H1 (cell line): Measurements from ENCODE around the gene PGGHG. TPM values are rescaled to one million over a fixed set of nuclear protein-coding genes. Genes with fewer than 3 reads are reported as not detected.
"Not testable (repeated sequence)": the region's sequence is repeated elsewhere in the genome, so short reads cannot be mapped to it uniquely, and the experiment has no call there.

Experiments used
- CTCF ChIA-PET: fragments of 300-600 bp; sonication (Branson Sonifier 250); formaldehyde crosslinking; loops from one replicate; lab custom pipeline; 2021; ENCODE audit not compliant: partially characterized antibody; lab: Charles Lee
- POLR2A ChIA-PET: fragments of 300-600 bp; sonication (Branson Sonifier 250); formaldehyde crosslinking; loops from one replicate; lab custom pipeline; 2021; ENCODE audit warnings: inconsistent platforms; ENCODE audit not compliant: partially characterized antibody; lab: Charles Lee
- DNase-seq, 2 experiments: peaks; one replicate each; pipeline versions ENCODE4 v3.0.0 to v3.0.0-alpha.2; 2010 to 2022; ENCODE audit warnings: low spot score in 2 of 2, low read depth in 1 of 2, mixed read lengths in 1 of 2
- FAIRE-seq: peaks from 2 replicates; lab custom pipeline; 2011; peaks lifted over from hg19 to GRCh38; lab: Jason Lieb, UNC
- H2AFZ ChIP-seq: 2 replicates; pipeline ENCODE4 v1.8.1; 2012; ENCODE audit warnings: low read length, inconsistent platforms
- H2AK5ac ChIP-seq: 2 replicates; pipeline ENCODE4 v1.6.1; 2013; ENCODE audit warnings: low read depth, low read length
- H2BK120ac ChIP-seq: replicated peaks from 2 replicates; pipeline ENCODE3; 2013; ENCODE audit warnings: low read depth, low read length, inconsistent platforms
- H2BK12ac ChIP-seq: 2 replicates; pipeline ENCODE4 v1.6.1; 2013; ENCODE audit warnings: low read depth, low read length
- H2BK15ac ChIP-seq: 2 replicates; pipeline ENCODE4 v1.6.1; 2013; ENCODE audit warnings: low read length
- H2BK20ac ChIP-seq: 2 replicates; pipeline ENCODE4 v1.6.1; 2013; ENCODE audit warnings: low read length
- H2BK5ac ChIP-seq: 2 replicates; pipeline ENCODE4 v1.6.1; 2013; ENCODE audit warnings: low read depth, low read length
- H3K14ac ChIP-seq: 2 replicates; pipeline ENCODE4 v1.6.1; 2013; ENCODE audit warnings: inconsistent platforms; ENCODE audit not compliant: insufficient read length
- H3K18ac ChIP-seq: 2 replicates; pipeline ENCODE4 v1.6.1; 2013; ENCODE audit warnings: low read length; ENCODE audit errors: extremely low read depth
- H3K23ac ChIP-seq: 2 replicates; pipeline ENCODE4 v1.6.1; 2013; ENCODE audit warnings: inconsistent platforms; ENCODE audit not compliant: insufficient read length
- H3K23me2 ChIP-seq: 2 replicates; pipeline ENCODE4 v1.6.1; 2013; ENCODE audit warnings: low read depth, low read length
- H3K27ac ChIP-seq: 2 replicates; pipeline ENCODE4 v1.6.1; 2011; ENCODE audit warnings: low read depth, low read length, inconsistent platforms
- H3K27me3 ChIP-seq, 4 experiments: replicated peaks in 1 of 4; 1 replicate in 1 of 4; 2 replicates in 3 of 4; pipeline versions ENCODE4 v1.6.1 to v1.8.1; 2011 to 2013; ENCODE audit warnings: low read length in 3 of 4, mild to moderate bottlenecking in 3 of 4, inconsistent platforms in 2 of 4, mixed read lengths in 2 of 4, moderate library complexity in 1 of 4; ENCODE audit not compliant: control insufficient read depth in 3 of 4, insufficient read depth in 3 of 4; ENCODE audit errors: extremely low read depth in 1 of 4
- H3K36me3 ChIP-seq, 4 experiments: 2 replicates each; pipeline versions ENCODE4 v1.6.1 to v1.8.1; 2011 to 2013; ENCODE audit warnings: mild to moderate bottlenecking in 4 of 4, low read length in 3 of 4, moderate library complexity in 2 of 4, control low read depth in 1 of 4, inconsistent platforms in 1 of 4; ENCODE audit not compliant: insufficient read depth in 4 of 4, control insufficient read depth in 2 of 4
- H3K4ac ChIP-seq: replicated peaks from 2 replicates; pipeline ENCODE3; 2013; ENCODE audit warnings: low read length, low read depth, mixed read lengths, inconsistent platforms; ENCODE audit not compliant: insufficient read length
- H3K4me1 ChIP-seq, 4 experiments: replicated peaks in 1 of 4; 1 replicate in 1 of 4; 2 replicates in 3 of 4; pipeline versions ENCODE4 v1.6.1 to v1.8.1; 2011 to 2013; ENCODE audit warnings: low read length in 3 of 4, inconsistent platforms in 2 of 4, mixed read lengths in 1 of 4; ENCODE audit not compliant: insufficient read depth in 4 of 4, control insufficient read depth in 3 of 4
- H3K4me2 ChIP-seq, 2 experiments: 2 replicates each; pipeline versions ENCODE4 v1.6.1 to v1.8.1; 2011 to 2013; ENCODE audit warnings: low read depth in 2 of 2, low read length in 2 of 2, control low read depth in 1 of 2, inconsistent platforms in 1 of 2, mild to moderate bottlenecking in 1 of 2; ENCODE audit not compliant: insufficient read depth in 1 of 2
- H3K4me3 ChIP-seq, 4 experiments: fragments of 200-600, 300-600 bp in 1 of 4; sonication (generic), shearing (Covaris generic), sonication (Bioruptor Twin) in 1 of 4; 2 replicates each; pipeline versions ENCODE4 v1.5.1 to v1.8.1; 2011 to 2016; ENCODE audit warnings: low read length in 4 of 4, low read depth in 3 of 4, control low read depth in 2 of 4, inconsistent platforms in 2 of 4, mild to moderate bottlenecking in 2 of 4, mixed read lengths in 1 of 4, moderate library complexity in 1 of 4; ENCODE audit not compliant: insufficient read depth in 2 of 4; ENCODE audit errors: extremely low read depth in 1 of 4
- H3K56ac ChIP-seq: replicated peaks from 2 replicates; pipeline ENCODE3; 2013; ENCODE audit warnings: low read depth, mild to moderate bottlenecking, mixed read lengths, low read length, inconsistent platforms; ENCODE audit not compliant: insufficient read length
- H3K79me1 ChIP-seq: 2 replicates; pipeline ENCODE4 v1.6.1; 2013; ENCODE audit warnings: low read depth, low read length, control low read depth
- H3K79me2 ChIP-seq, 2 experiments: 2 replicates each; pipeline versions ENCODE4 v1.6.1 to v1.8.1; 2012 to 2013; ENCODE audit warnings: low read length in 2 of 2, mild to moderate bottlenecking in 2 of 2, inconsistent platforms in 1 of 2; ENCODE audit not compliant: insufficient read depth in 2 of 2, control insufficient read depth in 1 of 2
- H3K9ac ChIP-seq, 4 experiments: replicated peaks in 1 of 4; 1 replicate in 1 of 4; 2 replicates in 3 of 4; pipeline versions ENCODE4 v1.6.1 to v1.8.1; 2011 to 2013; ENCODE audit warnings: low read depth in 3 of 4, low read length in 3 of 4, control low read depth in 2 of 4, mild to moderate bottlenecking in 2 of 4, moderate library complexity in 2 of 4, inconsistent platforms in 1 of 4; ENCODE audit errors: extremely low read depth in 1 of 4
- H3K9me3 ChIP-seq, 2 experiments: 2 replicates each; pipeline versions ENCODE4 v1.6.1 to v1.8.1; 2012 to 2013; ENCODE audit warnings: mild to moderate bottlenecking in 2 of 2, moderate library complexity in 2 of 2, control low read depth in 1 of 2, inconsistent platforms in 1 of 2, low read depth in 1 of 2, low read length in 1 of 2, mixed read lengths in 1 of 2; ENCODE audit not compliant: insufficient read depth in 2 of 2
- H4K20me1 ChIP-seq, 2 experiments: replicated peaks in 1 of 2; 2 replicates each; pipeline versions ENCODE3 to v1.8.1; 2011 to 2013; ENCODE audit warnings: inconsistent platforms in 2 of 2, low read length in 2 of 2, mild to moderate bottlenecking in 1 of 2; ENCODE audit not compliant: insufficient read depth in 2 of 2, control insufficient read depth in 1 of 2
- H4K5ac ChIP-seq: 2 replicates; pipeline ENCODE4 v1.6.1; 2013; ENCODE audit warnings: low read length, low read depth, mixed read lengths, inconsistent platforms; ENCODE audit not compliant: insufficient read length
- H4K8ac ChIP-seq: 2 replicates; pipeline ENCODE4 v1.8.0; 2013; ENCODE audit warnings: mild to moderate bottlenecking, moderate library complexity, low read length, inconsistent platforms; ENCODE audit not compliant: insufficient read depth; ENCODE audit errors: extremely low read depth
- H4K91ac ChIP-seq: replicated peaks from 2 replicates; pipeline ENCODE3; 2013; ENCODE audit warnings: low read length, mixed read lengths, inconsistent platforms; ENCODE audit not compliant: insufficient read length
- WGBS, 2 experiments: shearing (Covaris generic) in 1 of 2; methylation state at CpG; one replicate each; pipeline versions ENCODE4 v1.1.6 to v1.1.7; 2013 to 2015; ENCODE audit warnings: low lambda C conversion rate in 2 of 2, mixed read lengths in 2 of 2, inconsistent platforms in 1 of 2, low coverage in 1 of 2, missing lambda C conversion rate in 1 of 2; ENCODE audit not compliant: insufficient replicate concordance in 2 of 2, insufficient coverage in 1 of 2, insufficient read length in 1 of 2; ENCODE audit errors: extremely low coverage in 1 of 2, missing lambda C conversion rate in 1 of 2; 5-methylcytosine and 5-hydroxymethylcytosine counted together
- polyA plus RNA-seq, 7 experiments: library from polyadenylated mRNA; depleted of rRNA in 3 of 7; stranded (reverse) in 5 of 7; unstranded in 2 of 7; fragments of >200 nt in 5 of 7; fragments of 200-250 nt in 2 of 7; gene quantifications; 1 replicate in 5 of 7; 2 replicates in 1 of 7; 4 replicates in 1 of 7; pipeline versions ENCODE4 v1.2.1 to v1.2.3, GENCODE V29; 2011 to 2013; ENCODE audit warnings: missing spikeins in 2 of 7, mixed read lengths in 2 of 7
- total RNA-seq: library from RNA; stranded (reverse); fragmentation: NEBNext Ultra II Directional; extraction: Animal tissue kit (Norgen Biotek cat#: 25700); gene quantifications from 2 replicates; pipeline ENCODE4 v1.2.1, GENCODE V29; 2021

Gene PGGHG
- total and polyA plus RNA-seq, 2 of the 8 experiments (the other 6 are each of a cell fraction or from before 2014, with no cell fraction given): 34.8 to 60.7 TPM

- POLR2A ChIA-PET: interaction anchor here (0.7 to 1.7 kb wide), 7 partner anchors 9 to 59 kb away, joined by 3 to 6 read pairs (median 4); no protein-coding TSS in a partner anchor
- H3K9ac ChIP-seq, H2BK5ac ChIP-seq, H4K5ac ChIP-seq, H3K14ac ChIP-seq, H4K8ac ChIP-seq, H3K4ac ChIP-seq, H2AFZ ChIP-seq, DNase-seq, H2AK5ac ChIP-seq, H3K27me3 ChIP-seq, H3K23ac ChIP-seq, H3K27ac ChIP-seq, H2BK15ac ChIP-seq, H4K20me1 ChIP-seq, H3K79me1 ChIP-seq, H3K18ac ChIP-seq, FAIRE-seq, H3K56ac ChIP-seq, H4K91ac ChIP-seq, H2BK20ac ChIP-seq, H2BK120ac ChIP-seq, H3K36me3 ChIP-seq, H3K9me3 ChIP-seq: not testable (repeated sequence)
- Histone ChIP-seq H3K79me2 (peaks cover 0 to 15% of the 10 kb centered on the region in 2 experiments; a peak in 2 of 4 replicates), H3K4me3 (peak overlapping the region in 1 of 4 experiments; percentile 39; a peak in 1 of 8 replicates), H3K4me2 (peak overlapping the region; percentile 49 to 56), H3K23me2 (peaks cover 12% of the 10 kb centered on the region; the same call in 1 of the 2 replicates), H2BK12ac (peak overlapping the region; percentile 68; the same call in 1 of the 2 replicates), H3K4me1 (peaks cover 18 to 47% (median 39%) of the 10 kb centered on the region in 4 experiments)
- WGBS, 2 experiments: 63% methylated on average over 5 of the region's 18 CpGs; no CpG with 5 or more reads in 1 of the 2 experiments
- CTCF ChIA-PET: interaction anchor here (0.9 to 2.2 kb wide), 4 partner anchors 35 to 73 kb away, joined by 3 to 7 read pairs (median 6); partner anchors contain the start of gene PSMD13
These were observed 21.1 kb downstream of the PGGHG start for GRCh38 chr11:309979-310572.
